ENCODE data around the gene SDHAF3. TPM values are rescaled to one million over a fixed set of nuclear protein-coding genes. Genes with fewer than 3 reads are reported as not detected.
"Not testable (repeated sequence)": the region's sequence is repeated elsewhere in the genome, so short reads cannot be mapped to it uniquely, and the experiment has no call there.

Gene SDHAF3
- total RNA-seq, 1 experiment from 2014 or later = 25.0 TPM

- no peak for TF ChIP-seq REST (IDR thresholded peaks at IDR 0.05; ENCODE audit: low read depth)
Measured at GRCh38 chr7:97117372-97118188, at the start of gene SDHAF3 (continued).

GRCh38 chr7:97072025-97072424, 45.5 kb upstream of the SDHAF3 start:
- CTCF ChIA-PET; DNase-seq (ENCODE audit: low read depth, low spot score); ATAC-seq; RAD21 ChIA-PET (ENCODE audit: low non-redundant PET in 1 of 2, low total read pairs in 2 of 2, uncharacterized antibody in 2 of 2, unreplicated experiment in 2 of 2); H3K9me2 ChIP-seq (ENCODE audit: insufficient read depth); H3K4me3 ChIP-seq (replicated peaks in 1 of 2; ENCODE audit: low read depth in 1 of 2, low read length in 2 of 2); H3K36me3 ChIP-seq (ENCODE audit: control insufficient read depth in 1 of 2, insufficient read depth in 2 of 2, low read length in 2 of 2); POLR2A ChIA-PET; H2AFZ ChIP-seq (ENCODE audit: low read depth, low read length, poor library complexity, severe bottlenecking); H3K4me2 ChIP-seq (ENCODE audit: low read length); H3K9ac ChIP-seq (ENCODE audit: low read length); intact Hi-C loops (cut with micrococcal nuclease); H4K20me1 ChIP-seq (ENCODE audit: insufficient read depth); BruUV-seq (replicated peaks); H3K27me3 ChIP-seq (ENCODE audit: insufficient read depth, low read length); H3K79me2 ChIP-seq (ENCODE audit: insufficient read depth, low read length); H3K27ac ChIP-seq (ENCODE audit: low read depth, low read length); H3K9me3 ChIP-seq (ENCODE audit: control insufficient read depth in 1 of 2, insufficient read depth in 1 of 2, low read depth in 1 of 2, low read length in 2 of 2): not testable (repeated sequence)
- peaks cover 0 to 13% of the 10 kb centered on the region in 2 experiments; a peak in 2 of 4 replicates for H3K4me1 ChIP-seq (ENCODE audit: control insufficient read depth in 1 of 2, insufficient read depth in 2 of 2, low read length in 2 of 2)

GRCh38 chr7:97075928-97076327, 41.6 kb upstream of the SDHAF3 start:
- DNase-seq (ENCODE audit: low read depth, low spot score) (peak; percentile 8), ATAC-seq (peak; percentile 77)
- Histone ChIP-seq H3K9me2 (ENCODE audit: insufficient read depth) (no peaks in the 10 kb centered on the region), H3K27ac (ENCODE audit: low read depth, low read length) (no peak overlapping the region), H4K20me1 (ENCODE audit: insufficient read depth) (no peaks in the 10 kb centered on the region), H3K27me3 (ENCODE audit: insufficient read depth, low read length) (no peaks in the 10 kb centered on the region), H3K4me1 (ENCODE audit: control insufficient read depth in 1 of 2, insufficient read depth in 2 of 2, low read length in 2 of 2) (peaks cover 0 to 25% of the 10 kb centered on the region in 2 experiments; a peak in 2 of 4 replicates), H3K9ac (ENCODE audit: low read length) (no peak overlapping the region), H3K4me3 (replicated peaks in 1 of 2; ENCODE audit: low read depth in 1 of 2, low read length in 2 of 2) (no peak overlapping the region), H3K4me2 (ENCODE audit: low read length) (peak overlapping the region; percentile 20; the same call in 1 of the 2 replicates), H2AFZ (ENCODE audit: low read depth, low read length, poor library complexity, severe bottlenecking) (peak overlapping the region; percentile 20), H3K79me2 (ENCODE audit: insufficient read depth, low read length) (no peaks in the 10 kb centered on the region), H3K9me3 (ENCODE audit: control insufficient read depth in 1 of 2, insufficient read depth in 1 of 2, low read depth in 1 of 2, low read length in 2 of 2) (no peaks in the 10 kb centered on the region), H3K36me3 (ENCODE audit: control insufficient read depth in 1 of 2, insufficient read depth in 2 of 2, low read length in 2 of 2) (no peaks in the 10 kb centered on the region)
- BruUV-seq (replicated peaks) = no TSS peak
- POLR2A ChIA-PET = no interaction called here
- CTCF ChIA-PET = interaction anchor here (1.1 kb wide), 1 partner anchor 10 kb away, joined by 3 read pairs; no protein-coding TSS in a partner anchor
- intact Hi-C loops (cut with micrococcal nuclease) = no loop called here
- RAD21 ChIA-PET (ENCODE audit: low non-redundant PET in 1 of 2, low total read pairs in 2 of 2, uncharacterized antibody in 2 of 2, unreplicated experiment in 2 of 2) = no interaction called here
- TF ChIP-seq EZH2 (IDR thresholded peaks at IDR 0.05) = no peak
- no peak for TF ChIP-seq YY1 (IDR thresholded peaks at IDR 0.05; ENCODE audit: extremely low read depth, insufficient replicate concordance, low read depth, low read length)
- TF ChIP-seq REST (IDR thresholded peaks at IDR 0.05; ENCODE audit: low read depth) = no peak
- TF ChIP-seq ZFX (IDR thresholded peaks at IDR 0.05) = no peak
- TF ChIP-seq EZH2phosphoT487 (IDR thresholded peaks at IDR 0.05; ENCODE audit: borderline replicate concordance) = no peak
- TF ChIP-seq CBX3 (IDR thresholded peaks at IDR 0.05; ENCODE audit: low read depth) = no peak
- TF ChIP-seq EGR1 (IDR thresholded peaks at IDR 0.05; ENCODE audit: low read depth) = no peak
- no peak for TF ChIP-seq RAD21 (IDR thresholded peaks at IDR 0.05; ENCODE audit: low read depth)
- TF ChIP-seq SIN3A (IDR thresholded peaks at IDR 0.05; ENCODE audit: low read depth) = no peak
- TF ChIP-seq ATF3 (IDR thresholded peaks at IDR 0.05) = no peak

All from HCT116 (cell line).